IPS-15b (cell line): ENCODE measurements around the gene PRG2.
A peak's percentile ranks its signal among the peaks of the same experiment; 100 is the strongest.

Experiments used
- H3K27me3 ChIP-seq: one replicate; pipeline ENCODE4 v1.6.1; 2013; ENCODE audit warnings: low read length; ENCODE audit not compliant: control insufficient read depth, insufficient read depth
- H3K36me3 ChIP-seq: one replicate; pipeline ENCODE4 v1.6.1; 2013; ENCODE audit warnings: low read length; ENCODE audit not compliant: control insufficient read depth, insufficient read depth
- H3K4me1 ChIP-seq: one replicate; pipeline ENCODE4 v1.6.1; 2013; ENCODE audit warnings: mild to moderate bottlenecking, low read length; ENCODE audit not compliant: control insufficient read depth, insufficient read depth
- H3K4me3 ChIP-seq: one replicate; pipeline ENCODE4 v1.5.1; 2013; ENCODE audit warnings: low read depth, low read length
- H3K9ac ChIP-seq: one replicate; pipeline ENCODE4 v1.6.1; 2013; ENCODE audit warnings: low read depth, mild to moderate bottlenecking, low read length
- H3K9me3 ChIP-seq: one replicate; pipeline ENCODE4 v1.6.1; 2013; ENCODE audit warnings: mild to moderate bottlenecking, low read length; ENCODE audit not compliant: control insufficient read depth, insufficient read depth

PRG2 gene

DNA sequence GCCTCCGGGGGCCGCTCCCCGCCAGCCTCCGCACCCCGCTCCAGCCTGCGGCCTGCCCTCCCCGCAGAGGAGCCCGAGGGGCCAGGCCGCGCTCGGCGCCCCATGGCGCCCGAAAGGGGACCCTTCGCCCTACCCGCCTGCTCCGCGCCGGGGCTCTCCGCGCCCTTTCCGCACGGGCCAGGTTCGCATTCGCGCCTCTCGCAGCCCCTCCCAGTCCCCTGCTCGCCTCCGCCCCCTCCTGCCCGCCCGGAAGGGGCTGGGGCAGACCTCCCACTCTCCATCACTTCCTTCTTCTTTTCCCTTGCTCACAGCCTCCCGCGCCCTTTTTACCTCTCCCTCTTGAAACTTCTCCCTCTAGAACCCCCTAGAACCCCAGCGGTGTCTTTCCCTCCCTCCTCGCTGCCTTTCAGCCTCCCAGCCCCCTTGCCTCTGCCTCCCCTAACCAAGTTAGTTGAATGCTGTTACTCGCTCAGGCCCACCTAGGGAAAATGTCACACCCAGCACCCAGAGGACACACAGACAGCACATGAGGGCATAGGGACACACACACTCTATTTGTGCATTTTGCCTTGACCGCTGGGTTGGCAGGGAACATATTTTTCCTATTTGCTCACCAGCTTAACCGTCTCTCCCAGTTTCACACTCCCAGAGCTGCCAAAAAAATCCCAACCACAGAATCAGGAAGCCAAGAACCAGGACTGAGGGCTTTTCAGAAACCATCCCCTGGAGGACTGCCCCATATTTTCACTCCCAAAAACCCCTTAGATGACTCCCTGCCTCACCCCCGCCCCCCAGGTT lies 36.7 kb upstream of the PRG2 start, which contains the start of gene SLC43A3:
Gene SLC43A3, minus strand, starts transcription at position 193 of the 798 bp plus-strand sequence. CDS start 949 bp downstream, outside the sequence.
- H3K9ac ChIP-seq = peak within 1 kb of the TSS; percentile 65
- H3K9me3 ChIP-seq = no peaks in the 10 kb centered on the region

DNA sequence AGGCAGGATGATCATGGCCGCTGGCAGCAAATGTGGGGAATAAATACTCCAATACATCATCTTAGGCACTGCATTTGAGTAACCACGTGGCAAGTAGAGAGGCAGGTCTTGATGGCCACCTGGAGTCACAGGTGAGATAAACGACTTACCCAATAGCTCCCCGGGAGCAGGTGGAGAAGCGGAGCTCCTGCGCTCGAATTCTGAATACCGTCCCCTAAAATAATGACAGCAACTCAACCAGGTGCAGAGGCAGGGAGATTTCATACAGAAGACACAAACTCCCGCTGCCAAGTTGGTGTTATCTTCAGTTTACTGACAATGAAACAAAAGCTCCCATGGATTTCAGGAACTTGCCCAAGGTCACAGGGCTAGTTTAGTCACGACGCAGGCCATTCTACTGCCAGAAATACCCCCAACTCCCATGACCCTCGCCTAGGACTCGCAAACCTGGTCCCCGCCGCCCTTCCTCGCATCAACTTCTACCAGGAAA lies 36.0 kb upstream of the PRG2 start:
- H3K4me3 ChIP-seq = peak overlapping the region; percentile 60
- no peaks in the 10 kb centered on the region for H3K9me3 ChIP-seq
- H3K9ac ChIP-seq = peak overlapping the region; percentile 65
- peaks cover 39% of the 10 kb centered on the region for H3K27me3 ChIP-seq
- H3K36me3 ChIP-seq = peaks cover 11% of the 10 kb centered on the region
- peaks cover 6% of the 10 kb centered on the region for H3K4me1 ChIP-seq

More for the DNA sequence above, 36.7 kb upstream of the PRG2 start, which contains the start of gene SLC43A3:
- Histone ChIP-seq H3K36me3 (peaks cover 11% of the 10 kb centered on the region), H3K4me1 (peaks cover 6% of the 10 kb centered on the region), H3K4me3 (peak within 1 kb of the TSS; percentile 60), H3K27me3 (peaks cover 39% of the 10 kb centered on the region)

DNA sequence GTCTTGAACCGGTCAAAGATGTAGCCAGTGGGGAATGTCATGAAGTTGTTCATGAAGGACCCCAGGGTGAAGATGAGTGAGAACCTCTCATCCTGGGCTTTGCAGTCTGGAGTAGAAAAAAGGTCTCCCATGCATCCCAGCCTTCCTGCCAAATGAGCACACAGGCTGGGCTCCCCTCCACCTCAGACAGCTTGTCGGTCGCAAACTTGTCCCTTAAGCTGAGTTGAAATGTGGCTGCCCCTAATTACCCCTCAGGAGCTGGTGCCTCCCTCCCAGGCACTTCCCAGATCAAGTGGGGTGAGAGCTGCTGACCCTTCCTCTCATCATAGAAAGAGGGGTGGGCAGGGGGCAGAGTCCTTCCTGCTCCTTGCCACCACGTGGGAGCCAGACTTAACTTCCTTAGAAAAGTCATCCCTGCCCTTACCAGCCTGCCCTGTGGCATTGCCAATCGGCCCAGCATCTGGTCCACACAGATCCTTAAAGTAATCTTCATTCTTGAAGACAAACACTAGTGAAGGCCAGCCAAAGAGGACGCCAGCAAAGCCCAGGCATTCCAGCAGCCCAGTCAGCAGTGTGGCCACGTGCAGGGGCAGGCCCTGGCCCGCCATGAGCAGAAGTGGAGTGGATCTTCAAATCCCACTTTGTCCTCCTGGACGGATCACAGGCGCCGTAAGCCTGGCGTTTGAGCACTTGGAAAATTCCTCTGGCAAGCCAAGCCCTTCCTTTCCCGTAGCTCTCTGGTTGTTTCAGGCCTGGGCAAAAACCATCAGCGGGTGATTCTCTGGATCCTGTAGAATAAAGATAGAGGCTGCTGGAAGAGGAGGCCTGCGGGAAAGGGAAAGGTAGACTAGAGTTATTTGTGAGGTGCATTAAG lies 35.4 kb upstream of the PRG2 start:
- H3K27me3 ChIP-seq = peaks cover 39% of the 10 kb centered on the region
- H3K9ac ChIP-seq = no peak overlapping the region
- H3K4me1 ChIP-seq = peaks cover 6% of the 10 kb centered on the region

GRCh38 chr11:57424792-57425564 lies 34.5 kb upstream of the PRG2 start:
- Histone ChIP-seq H3K9me3 (no peaks in the 10 kb centered on the region), H3K4me3 (no peak overlapping the region), H3K9ac (no peak overlapping the region), H3K27me3 (peaks cover 39% of the 10 kb centered on the region), H3K4me1 (peaks cover 6% of the 10 kb centered on the region), H3K36me3 (peaks cover 13% of the 10 kb centered on the region)

More for the DNA sequence above, 35.4 kb upstream of the PRG2 start:
- H3K4me3 ChIP-seq = peak overlapping the region; percentile 60
- H3K9me3 ChIP-seq = no peaks in the 10 kb centered on the region
- H3K36me3 ChIP-seq = peaks cover 13% of the 10 kb centered on the region

DNA sequence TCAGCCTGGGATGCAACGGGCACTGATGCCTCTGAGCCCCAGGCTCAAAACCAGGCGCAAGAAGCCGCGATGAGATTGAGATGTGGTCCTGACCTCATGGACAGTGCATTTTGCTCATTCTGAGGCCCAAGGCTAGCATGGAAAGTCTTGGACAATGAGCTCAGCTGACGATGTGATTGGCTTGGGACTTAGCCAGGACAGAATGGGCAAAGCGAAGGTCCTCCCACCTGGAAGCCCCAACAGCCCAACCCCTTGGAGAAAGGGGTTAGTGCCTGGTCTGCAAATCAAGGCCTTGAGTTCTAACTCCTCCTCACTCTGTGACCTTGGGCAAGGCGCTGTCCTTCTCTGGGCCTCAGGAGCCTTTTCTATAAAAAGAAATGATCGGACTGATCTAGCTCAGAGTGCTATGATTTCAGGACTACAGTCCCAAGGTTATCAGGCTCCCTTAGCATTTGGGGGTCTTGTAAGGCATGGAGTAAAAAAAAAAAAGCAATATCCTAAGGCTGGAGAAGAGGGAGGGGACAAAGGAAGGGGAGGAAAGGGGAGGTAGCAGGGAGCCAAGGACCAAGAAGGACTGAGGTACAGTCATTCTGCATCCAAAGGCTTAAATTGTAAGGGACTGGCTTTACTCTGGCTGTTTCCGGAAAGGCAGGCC lies 33.8 kb upstream of the PRG2 start:
- Histone ChIP-seq H3K4me1 (peaks cover 6% of the 10 kb centered on the region), H3K4me3 (no peak overlapping the region), H3K36me3 (peaks cover 14% of the 10 kb centered on the region), H3K9me3 (no peaks in the 10 kb centered on the region), H3K9ac (no peak overlapping the region), H3K27me3 (peaks cover 33% of the 10 kb centered on the region)

- H3K4me1 ChIP-seq = peaks cover 6% of the 10 kb centered on the region
- no peaks in the 10 kb centered on the region for H3K9me3 ChIP-seq
- peaks cover 18% of the 10 kb centered on the region for H3K27me3 ChIP-seq
- H3K9ac ChIP-seq = no peak overlapping the region
- no peak overlapping the region for H3K4me3 ChIP-seq
- H3K36me3 ChIP-seq = peaks cover 15% of the 10 kb centered on the region
These were observed 32.2 kb upstream of the PRG2 start for GRCh38 chr11:57422669-57423068.

DNA sequence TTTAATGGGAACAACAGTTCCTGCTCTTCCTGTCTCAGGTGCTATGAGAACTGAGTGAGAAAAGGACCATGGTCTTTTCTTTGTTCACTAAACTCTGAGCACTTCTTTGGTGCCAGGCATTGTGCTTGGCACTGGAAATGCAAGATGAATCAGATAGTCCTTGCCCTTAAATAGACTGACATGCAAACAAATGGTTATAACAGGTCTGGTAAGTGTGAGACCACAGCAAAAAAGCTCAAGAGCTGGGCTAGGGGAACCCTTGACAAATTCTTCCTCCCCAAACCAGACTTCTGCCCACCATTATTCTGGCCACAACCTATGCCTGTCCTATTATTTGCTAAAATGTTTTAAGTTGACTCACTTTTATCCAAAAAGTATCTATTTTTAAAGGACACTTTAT lies 31.4 kb upstream of the PRG2 start:
- Histone ChIP-seq H3K27me3 (peaks cover 14% of the 10 kb centered on the region), H3K4me1 (peaks cover 2% of the 10 kb centered on the region), H3K9ac (no peak overlapping the region), H3K4me3 (no peak overlapping the region), H3K36me3 (peaks cover 15% of the 10 kb centered on the region), H3K9me3 (no peaks in the 10 kb centered on the region)

DNA sequence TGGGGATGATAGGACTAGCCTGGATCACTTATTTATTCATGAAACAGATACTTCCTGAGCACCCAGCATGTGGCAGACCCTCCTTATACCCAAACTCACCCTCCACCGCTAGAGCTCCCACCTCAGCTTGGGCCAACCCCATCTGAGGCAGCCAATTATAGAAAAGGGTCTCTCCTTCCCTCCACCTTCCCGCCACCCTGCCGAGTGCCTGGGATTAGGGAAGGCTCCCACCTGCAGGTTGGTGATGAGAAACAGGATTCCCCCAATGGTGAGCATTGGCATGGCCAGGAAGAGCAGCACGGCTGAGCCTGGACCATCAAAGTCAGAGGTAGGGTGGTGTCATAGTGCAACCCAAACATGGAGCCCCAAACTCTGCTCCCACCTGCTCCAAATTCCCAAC lies 30.6 kb upstream of the PRG2 start:
- Histone ChIP-seq H3K27me3 (peaks cover 8% of the 10 kb centered on the region), H3K9ac (no peak overlapping the region), H3K36me3 (peaks cover 15% of the 10 kb centered on the region), H3K9me3 (no peaks in the 10 kb centered on the region), H3K4me1 (no peaks in the 10 kb centered on the region), H3K4me3 (no peak overlapping the region)

DNA sequence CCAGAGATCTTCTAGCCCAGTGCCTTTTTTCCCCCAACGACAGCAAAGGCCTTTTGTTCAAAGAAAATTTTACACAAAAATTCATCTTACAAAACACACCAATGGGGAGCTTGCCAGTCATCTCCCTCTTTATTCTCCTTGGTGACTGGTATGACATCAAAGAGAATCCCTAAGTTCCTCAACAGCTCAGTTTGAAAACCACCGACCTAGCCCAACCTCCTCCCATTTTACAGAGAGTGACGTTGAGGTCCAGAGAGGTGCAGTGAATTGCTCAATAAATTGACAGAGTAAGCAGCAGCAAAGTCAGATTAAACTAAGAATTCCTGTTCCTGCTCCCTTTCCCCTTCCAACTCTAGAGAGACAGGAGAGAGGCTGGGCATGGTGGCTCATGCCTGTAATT lies 28.7 kb upstream of the PRG2 start:
- Histone ChIP-seq H3K36me3 (peaks cover 11% of the 10 kb centered on the region), H3K27me3 (no peaks in the 10 kb centered on the region), H3K4me1 (no peaks in the 10 kb centered on the region), H3K9me3 (no peaks in the 10 kb centered on the region), H3K9ac (no peak overlapping the region), H3K4me3 (no peak overlapping the region)

GRCh38 chr11:57418131-57418530 lies 27.7 kb upstream of the PRG2 start:
- H3K36me3 ChIP-seq = peaks cover 16% of the 10 kb centered on the region
- no peak overlapping the region for H3K4me3 ChIP-seq
- H3K27me3 ChIP-seq = no peaks in the 10 kb centered on the region
- H3K4me1 ChIP-seq = no peaks in the 10 kb centered on the region
- no peak overlapping the region for H3K9ac ChIP-seq
- no peaks in the 10 kb centered on the region for H3K9me3 ChIP-seq

GRCh38 chr11:57417056-57417455 lies 26.6 kb upstream of the PRG2 start:
- H3K9ac ChIP-seq = no peak overlapping the region
- H3K4me1 ChIP-seq = no peaks in the 10 kb centered on the region
- no peak overlapping the region for H3K4me3 ChIP-seq
- H3K36me3 ChIP-seq = peaks cover 16% of the 10 kb centered on the region
- H3K9me3 ChIP-seq = no peaks in the 10 kb centered on the region
- no peaks in the 10 kb centered on the region for H3K27me3 ChIP-seq
